IPS DF 6.9 (cell line): ENCODE data around the gene MET.

Experiments
- DNase-seq: peaks from one replicate; pipeline ENCODE4 v3.0.0-alpha.2; 2013; ENCODE audit warnings: low read depth, low spot score
- H3K27ac ChIP-seq: one replicate; pipeline ENCODE4 v1.5.1; 2013; ENCODE audit warnings: low read length, control low read depth
- H3K27me3 ChIP-seq: 2 replicates; pipeline ENCODE4 v1.6.1; 2013; ENCODE audit warnings: mild to moderate bottlenecking, low read length; ENCODE audit not compliant: control insufficient read depth, insufficient read depth
- H3K36me3 ChIP-seq: 2 replicates; pipeline ENCODE4 v1.6.1; 2013; ENCODE audit warnings: low read length; ENCODE audit not compliant: control insufficient read depth, insufficient read depth
- H3K4me1 ChIP-seq: 2 replicates; pipeline ENCODE4 v1.6.1; 2013; ENCODE audit warnings: low read length; ENCODE audit not compliant: control insufficient read depth, insufficient read depth
- H3K4me3 ChIP-seq: 2 replicates; pipeline ENCODE4 v1.5.1; 2013; ENCODE audit warnings: mild to moderate bottlenecking, low read length
- H3K9me3 ChIP-seq: 2 replicates; pipeline ENCODE4 v1.6.1; 2013; ENCODE audit warnings: low read length, inconsistent platforms; ENCODE audit not compliant: control insufficient read depth, insufficient read depth
- WGBS: extraction: QIAGEN DNeasy Blood & Tissue Kit; methylation state at CpG from one replicate; pipeline ENCODE4 v1.1.7; 2013; ENCODE audit warnings: mixed read lengths, missing lambda C conversion rate; ENCODE audit not compliant: insufficient read length, insufficient coverage; 5-methylcytosine and 5-hydroxymethylcytosine counted together

MET gene

DNA sequence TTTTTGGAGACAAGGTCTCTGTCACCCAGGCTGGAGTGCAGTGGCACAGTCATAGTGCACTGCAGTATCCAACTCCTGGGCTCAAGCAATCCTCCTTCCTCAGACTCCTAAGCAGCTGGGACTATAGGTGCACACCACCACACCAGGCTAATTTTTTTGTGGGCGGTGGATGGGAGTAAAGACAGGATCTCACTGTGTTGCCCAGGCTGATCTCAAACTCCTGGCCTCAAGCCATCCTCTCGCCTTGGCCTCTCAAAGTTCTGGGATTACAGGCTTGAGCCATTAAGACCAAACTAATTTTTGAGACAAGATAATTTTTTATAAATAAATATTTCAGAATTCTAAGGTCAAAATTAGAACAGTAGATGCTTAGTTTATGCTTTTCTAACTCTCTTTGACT, 109.6 kb downstream of the MET start:
- Histone ChIP-seq H3K27me3 (no peaks in the 10 kb centered on the region), H3K4me1 (peaks cover 2% of the 10 kb centered on the region; the same call in 1 of the 2 replicates), H3K4me3 (no peak overlapping the region), H3K27ac (no peak overlapping the region), H3K9me3 (no peaks in the 10 kb centered on the region), H3K36me3 (no peaks in the 10 kb centered on the region)
- DNase-seq, result no peak
- no CpG with 5 or more reads among the region's 2 CpGs for WGBS

DNA sequence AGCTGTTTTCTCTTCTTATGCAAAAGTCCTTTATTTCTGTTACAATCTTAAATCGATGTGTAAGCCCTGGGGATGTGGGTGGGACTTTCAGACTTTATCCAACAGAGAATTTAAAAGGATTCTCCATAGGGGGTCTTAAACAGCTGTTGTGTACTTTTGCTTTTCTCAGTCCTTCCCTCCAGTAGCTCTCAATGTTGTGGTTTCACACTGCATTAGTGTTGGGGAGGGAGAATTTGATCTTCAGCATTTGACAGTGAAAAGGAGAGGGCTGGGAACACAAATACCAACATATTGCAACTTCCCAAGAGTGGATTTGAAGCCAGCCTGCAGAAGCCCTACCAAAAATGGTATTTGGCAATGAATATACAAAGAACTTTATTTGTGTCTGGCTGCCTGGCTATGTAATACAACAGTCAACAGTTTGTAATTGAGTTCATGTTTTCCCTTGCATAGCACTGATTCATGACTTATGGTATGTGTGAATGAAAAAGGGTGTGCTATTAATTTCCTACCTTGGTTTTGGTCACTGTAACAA, 110.2 kb downstream of the MET start:
- Histone ChIP-seq H3K27me3 (no peaks in the 10 kb centered on the region), H3K27ac (no peak overlapping the region), H3K9me3 (no peaks in the 10 kb centered on the region), H3K4me3 (no peak overlapping the region), H3K36me3 (no peaks in the 10 kb centered on the region), H3K4me1 (peaks cover 2% of the 10 kb centered on the region; the same call in 1 of the 2 replicates)
- no CpG with 5 or more reads among the region's 1 CpG for WGBS
- no peak for DNase-seq

DNA sequence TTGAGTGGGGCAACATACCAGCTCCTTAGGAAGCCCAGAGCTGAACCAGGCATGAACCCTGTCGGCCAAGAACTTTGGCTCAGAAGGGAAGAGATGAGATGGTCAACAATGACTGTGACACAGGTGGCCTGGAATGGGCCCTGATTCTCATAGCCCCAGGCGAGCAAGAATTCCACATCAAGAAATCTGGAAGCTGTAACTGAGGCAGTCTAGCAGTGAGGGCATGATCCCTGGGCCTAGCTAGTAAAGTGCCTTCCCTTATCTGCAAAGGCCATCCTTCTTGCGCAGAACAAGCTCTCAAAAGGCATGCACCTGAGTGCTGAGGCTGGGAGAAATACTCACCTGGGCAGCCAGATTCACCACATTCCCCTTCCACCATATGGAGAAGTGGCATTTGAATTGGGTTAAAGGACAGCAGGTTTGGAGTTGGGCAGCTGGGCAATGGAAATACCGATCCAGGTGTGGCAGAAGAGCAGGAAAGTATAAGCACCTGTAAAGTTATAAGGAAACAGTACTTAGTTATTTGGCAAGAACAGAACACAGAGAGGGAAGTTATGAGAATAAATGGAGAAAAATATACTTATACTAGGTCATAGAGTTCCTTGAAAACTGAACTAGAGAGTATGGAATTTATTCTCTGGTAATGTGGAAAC, 111.8 kb downstream of the MET start:
- Histone ChIP-seq H3K27me3 (no peaks in the 10 kb centered on the region), H3K27ac (no peak overlapping the region), H3K36me3 (no peaks in the 10 kb centered on the region), H3K4me3 (no peak overlapping the region), H3K9me3 (no peaks in the 10 kb centered on the region), H3K4me1 (peaks cover 2% of the 10 kb centered on the region; the same call in 1 of the 2 replicates)
- no CpG with 5 or more reads among the region's 4 CpGs for WGBS
- DNase-seq, result no peak

DNA sequence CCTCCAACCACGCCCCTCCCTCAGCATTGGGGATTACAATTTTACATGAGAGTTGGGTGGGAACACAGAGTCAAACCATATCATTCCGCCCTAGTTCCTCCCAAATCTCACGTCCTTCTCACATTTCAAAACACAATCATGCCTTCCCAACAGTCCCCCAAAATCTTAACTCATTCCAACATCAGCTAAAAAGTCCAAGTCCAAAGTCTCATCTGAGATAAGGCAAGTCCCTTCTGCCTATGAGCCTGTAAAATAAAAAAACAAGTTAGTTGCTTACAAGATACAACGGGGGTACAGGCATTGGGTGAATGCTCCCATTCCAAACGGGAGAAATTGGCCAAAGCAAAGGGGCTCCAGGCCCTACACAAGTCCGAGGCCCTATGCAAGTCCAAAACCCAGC, 112.7 kb downstream of the MET start:
- no CpG with 5 or more reads among the region's 6 CpGs for WGBS
- no peak for DNase-seq
- H3K4me3 ChIP-seq, result no peak overlapping the region
- H3K36me3 ChIP-seq, result no peaks in the 10 kb centered on the region
- H3K27me3 ChIP-seq, result no peaks in the 10 kb centered on the region
- peaks cover 2% of the 10 kb centered on the region; the same call in 1 of the 2 replicates for H3K4me1 ChIP-seq
- H3K27ac ChIP-seq, result no peak overlapping the region
- no peaks in the 10 kb centered on the region for H3K9me3 ChIP-seq

DNA sequence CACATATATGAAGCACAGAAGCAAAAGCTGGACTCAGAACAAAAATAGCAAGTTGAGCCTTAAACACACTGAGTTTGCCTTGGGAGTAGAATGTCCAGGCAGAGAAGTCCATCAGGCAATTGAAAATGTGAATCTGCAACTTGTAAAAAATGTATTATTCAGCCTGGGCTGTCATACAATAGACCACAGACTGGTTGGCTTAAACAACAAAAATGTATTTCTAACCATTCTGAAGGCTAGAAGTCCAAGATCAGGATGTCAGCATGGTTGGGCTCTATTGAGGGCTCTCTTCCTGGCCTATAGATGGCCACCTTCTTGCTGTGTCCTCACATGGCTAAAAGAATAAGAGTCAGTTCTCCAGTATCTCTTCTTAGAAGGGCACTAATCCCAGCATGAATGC, 113.8 kb downstream of the MET start:
- H3K36me3 ChIP-seq, result no peaks in the 10 kb centered on the region
- peaks cover 2% of the 10 kb centered on the region; the same call in 1 of the 2 replicates for H3K4me1 ChIP-seq
- no peaks in the 10 kb centered on the region for H3K27me3 ChIP-seq
- DNase-seq, result no peak
- H3K9me3 ChIP-seq, result no peaks in the 10 kb centered on the region
- H3K4me3 ChIP-seq, result no peak overlapping the region
- no peak overlapping the region for H3K27ac ChIP-seq

DNA sequence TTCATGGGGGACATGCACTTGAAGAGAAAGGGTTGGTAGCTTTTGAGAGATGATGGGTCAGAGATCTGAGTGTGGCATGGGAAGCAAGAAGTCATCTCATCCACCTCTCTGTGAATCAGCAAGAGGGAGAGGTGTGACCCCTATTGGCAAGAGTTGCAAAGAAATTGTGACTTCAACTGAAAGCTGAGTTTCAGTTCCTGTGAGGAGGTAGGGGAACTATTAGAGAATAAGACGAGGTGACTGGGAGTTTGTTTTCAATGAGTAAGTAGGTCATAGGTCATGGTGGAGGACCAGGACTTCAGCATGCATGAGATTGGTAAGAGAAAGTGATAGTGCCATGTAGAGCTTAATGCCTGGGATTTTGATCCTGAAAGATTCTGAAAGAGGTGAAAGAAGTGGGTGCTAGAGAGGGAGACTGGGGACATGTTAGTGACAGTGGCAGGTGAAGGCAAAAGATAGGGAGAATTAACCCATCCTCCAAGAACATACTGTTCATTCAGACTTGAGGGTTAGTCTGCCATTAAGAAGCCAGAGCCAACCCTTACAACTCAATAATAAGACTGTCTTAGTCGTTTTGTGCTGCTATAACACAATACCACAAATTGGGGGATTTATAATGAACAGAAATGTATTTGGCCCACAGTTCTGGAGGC, 114.9 kb downstream of the MET start:
- Histone ChIP-seq H3K27ac (no peak overlapping the region), H3K4me3 (no peak overlapping the region), H3K27me3 (no peaks in the 10 kb centered on the region), H3K36me3 (no peaks in the 10 kb centered on the region), H3K9me3 (no peaks in the 10 kb centered on the region), H3K4me1 (peaks cover 2% of the 10 kb centered on the region; the same call in 1 of the 2 replicates)
- WGBS, result no CpG with 5 or more reads among the region's 2 CpGs
- no peak for DNase-seq

DNA sequence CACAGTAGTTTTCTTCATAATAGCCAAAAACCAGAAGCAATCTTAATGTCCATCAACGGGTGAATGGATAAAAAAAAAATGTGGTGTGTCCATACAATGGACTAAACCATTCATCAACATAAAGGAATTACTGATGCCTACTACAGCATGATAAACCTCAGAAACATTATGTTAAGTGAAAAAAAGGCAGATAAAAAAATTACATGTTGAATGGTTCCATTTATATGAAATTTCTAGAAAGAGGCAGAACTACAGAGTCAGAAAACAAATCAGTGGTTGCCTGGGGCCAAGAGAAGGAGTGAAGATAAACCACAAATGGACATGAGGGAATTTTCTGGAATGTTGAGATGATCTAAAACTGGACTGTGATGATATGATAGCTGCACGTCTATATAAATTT, 115.9 kb downstream of the MET start:
- no peaks in the 10 kb centered on the region for H3K9me3 ChIP-seq
- DNase-seq, result no peak
- H3K4me1 ChIP-seq, result no peaks in the 10 kb centered on the region; the same call in 1 of the 2 replicates
- no peak overlapping the region for H3K27ac ChIP-seq
- no peaks in the 10 kb centered on the region for H3K36me3 ChIP-seq
- no CpG with 5 or more reads among the region's 2 CpGs for WGBS
- no peaks in the 10 kb centered on the region for H3K27me3 ChIP-seq
- no peak overlapping the region for H3K4me3 ChIP-seq

DNA sequence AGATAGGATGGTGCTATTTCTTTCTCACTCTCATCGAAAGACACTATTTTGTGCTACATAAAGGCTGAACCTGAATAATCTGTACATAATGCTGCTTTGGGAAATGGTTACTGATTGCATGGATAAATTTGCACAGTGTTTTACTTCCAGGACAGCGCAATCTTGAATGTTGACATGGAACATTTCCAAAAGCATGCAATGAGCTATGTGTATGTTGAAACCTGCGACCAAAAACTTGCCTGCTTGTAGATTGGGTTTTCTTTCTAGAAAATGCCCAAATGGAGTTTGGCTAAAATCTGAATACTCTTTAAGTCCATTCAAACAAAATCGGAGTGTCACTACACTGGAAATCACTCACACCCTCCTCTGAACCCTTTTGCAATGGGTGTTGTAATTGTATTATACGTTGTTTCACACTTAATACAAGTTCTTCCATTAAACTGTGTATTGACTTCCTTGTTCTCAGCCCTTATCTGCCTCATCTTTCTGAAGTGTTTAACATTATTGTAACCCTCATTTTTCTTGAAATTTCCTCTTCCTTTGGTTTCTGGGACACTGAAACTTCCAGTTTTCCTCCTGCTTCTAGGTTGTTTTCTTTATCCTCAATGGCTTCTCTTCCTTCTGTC, 116.7 kb downstream of the MET start:
- Histone ChIP-seq H3K36me3 (no peaks in the 10 kb centered on the region), H3K27ac (no peak overlapping the region), H3K27me3 (no peaks in the 10 kb centered on the region), H3K9me3 (no peaks in the 10 kb centered on the region), H3K4me3 (no peak overlapping the region), H3K4me1 (no peaks in the 10 kb centered on the region)
- WGBS, result no CpG with 5 or more reads among the region's 5 CpGs
- DNase-seq, result no peak

DNA sequence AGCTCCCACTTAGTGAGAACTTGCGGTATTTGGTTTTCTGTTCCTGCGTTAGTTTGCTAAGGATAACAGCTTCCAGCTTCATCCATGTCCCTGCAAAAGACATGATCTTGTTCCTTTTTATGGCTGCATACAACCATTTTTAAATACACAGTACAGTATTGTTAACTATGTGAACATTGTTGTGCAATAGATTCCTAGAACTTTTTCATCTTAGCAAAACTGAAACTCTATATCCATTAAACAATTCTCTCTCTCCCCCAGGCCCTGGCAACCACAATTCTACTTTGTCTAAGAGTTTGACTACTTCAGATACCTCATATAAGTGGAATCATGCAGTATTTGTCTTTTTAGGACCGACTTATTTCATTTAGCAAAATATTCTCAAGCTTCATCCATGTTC, 118.0 kb downstream of the MET start:
- no CpG with 5 or more reads among the region's 3 CpGs for WGBS
- DNase-seq, result no peak
- no peak overlapping the region for H3K27ac ChIP-seq

DNA sequence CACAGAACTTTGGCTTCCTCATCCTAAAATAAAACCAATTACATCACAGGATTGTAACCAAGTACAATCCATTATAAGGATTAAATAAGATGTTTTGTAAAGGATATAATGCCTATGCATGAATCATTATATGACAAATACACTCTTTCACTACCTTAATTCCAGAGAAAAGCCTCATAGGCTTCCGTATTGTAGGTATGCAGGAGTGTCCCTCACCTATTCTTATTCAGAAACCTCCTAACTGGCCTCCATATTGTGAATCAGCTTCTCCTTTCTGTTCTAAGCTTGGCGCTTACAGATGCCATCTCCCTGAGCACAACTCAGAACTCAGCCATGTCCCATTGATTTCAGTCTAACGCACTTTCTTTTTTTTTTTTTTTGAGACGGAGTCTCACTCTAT, 120.8 kb downstream of the MET start:
- Histone ChIP-seq H3K9me3 (no peaks in the 10 kb centered on the region), H3K4me1 (no peaks in the 10 kb centered on the region), H3K27me3 (no peaks in the 10 kb centered on the region), H3K4me3 (no peak overlapping the region), H3K27ac (no peak overlapping the region), H3K36me3 (no peaks in the 10 kb centered on the region)
- no peak for DNase-seq
- WGBS, result no CpG with 5 or more reads among the region's 4 CpGs

More for the DNA sequence above, 118.0 kb downstream of the MET start:
- Histone ChIP-seq H3K36me3 (no peaks in the 10 kb centered on the region), H3K4me3 (no peak overlapping the region), H3K4me1 (no peaks in the 10 kb centered on the region), H3K27me3 (no peaks in the 10 kb centered on the region), H3K9me3 (no peaks in the 10 kb centered on the region)
